K562 (cell line): ENCODE results near the gene ITGB2. TPM values are rescaled to one million over a fixed set of nuclear protein-coding genes. Genes with fewer than 3 reads are reported as not detected.

Experiments used
- ATAC-seq: fragments of 200-7000 bp; cut with Tn5 transposase; 3 replicates; pipeline ENCODE4 v1.9.1; 2020; ENCODE audit warnings: moderate library complexity
- BruUV-seq: library from RNA; stranded (reverse); fragments of 400-500 nt; replicated peaks from 2 replicates; lab custom pipeline; 2021; lab: Mats Ljungman, UMichigan
- CTCF ChIA-PET: fragments of 300-600 bp; formaldehyde crosslinking; extraction: SDS; loops from one replicate; lab custom pipeline; 2021; ENCODE audit warnings: low intra/inter-chr PET ratio; lab: Yijun Ruan, JAX
- POLR2A ChIA-PET: fragments of 300-600, 350-650 bp; sonication (Branson Sonifier 250); formaldehyde crosslinking; extraction: SDS; loops from one replicate; lab custom pipeline; 2021; ENCODE audit warnings: antibody characterized with exemption, inconsistent platforms; lab: Yijun Ruan, JAX
- DNase-seq, 4 experiments: peaks; one replicate each; pipeline versions ENCODE4 v3.0.0 to v3.0.0-alpha.2; 2011 to 2018; ENCODE audit warnings: low spot score in 3 of 4, mixed read lengths in 3 of 4; ENCODE audit errors: extremely low read depth in 1 of 4
- FAIRE-seq: peaks from 2 replicates; lab custom pipeline; 2011; peaks lifted over from hg19 to GRCh38; lab: Jason Lieb, UNC
- H2AFZ ChIP-seq: 2 replicates; pipeline ENCODE4 v1.6.0; 2011; ENCODE audit warnings: low read depth, low read length, control low read depth, inconsistent platforms
- H3K27ac ChIP-seq: fragments of 200-600 bp; 3 replicates; pipeline ENCODE4 v1.8.0; 2011; ENCODE audit warnings: low read depth, mild to moderate bottlenecking, control low read depth, inconsistent platforms, low read length, moderate library complexity, mixed read lengths; ENCODE audit errors: extremely low read depth
- H3K27me3 ChIP-seq, 2 experiments: fragments of 300-600 bp in 1 of 2; 2 replicates in 1 of 2; 3 replicates in 1 of 2; pipeline versions ENCODE4 v1.6.0 to v1.8.0; 2011; ENCODE audit warnings: inconsistent platforms in 2 of 2, low read length in 2 of 2, mild to moderate bottlenecking in 1 of 2, mixed read lengths in 1 of 2, moderate library complexity in 1 of 2; ENCODE audit not compliant: control insufficient read depth in 2 of 2, insufficient read depth in 2 of 2
- H3K36me3 ChIP-seq: fragments of 300-600 bp; 3 replicates; pipeline ENCODE4 v1.8.0; 2011; ENCODE audit warnings: mild to moderate bottlenecking, low read length, inconsistent platforms; ENCODE audit not compliant: control insufficient read depth, insufficient read depth
- H3K4me1 ChIP-seq, 2 experiments: fragments of 200-600 bp in 1 of 2; replicated peaks in 1 of 2; 2 replicates in 1 of 2; 3 replicates in 1 of 2; pipeline versions ENCODE4 v1.5.1 to v1.8.0; 2011; ENCODE audit warnings: inconsistent platforms in 2 of 2, low read length in 2 of 2, mild to moderate bottlenecking in 1 of 2, mixed read lengths in 1 of 2, moderate library complexity in 1 of 2; ENCODE audit not compliant: control insufficient read depth in 2 of 2, insufficient read depth in 2 of 2
- H3K4me2 ChIP-seq: 2 replicates; pipeline ENCODE4 v1.6.1; 2011; ENCODE audit warnings: low read length, control low read depth, inconsistent platforms, mixed read lengths; ENCODE audit not compliant: insufficient read depth
- H3K4me3 ChIP-seq: fragments of 200-600 bp; sonication (generic), shearing (Covaris generic); 2 replicates; pipeline ENCODE4 v1.5.1; 2016; ENCODE audit warnings: control low read depth, inconsistent platforms
- H3K79me2 ChIP-seq: fragments of 200-600 bp; 3 replicates; pipeline ENCODE4 v1.8.0; 2011; ENCODE audit warnings: low read length, inconsistent platforms; ENCODE audit not compliant: control insufficient read depth, insufficient read depth
- H3K9ac ChIP-seq, 2 experiments: 2 replicates each; pipeline versions ENCODE4 v1.6.0 to v1.6.1; 2011; ENCODE audit warnings: low read depth in 2 of 2, low read length in 2 of 2, control low read depth in 1 of 2, inconsistent platforms in 1 of 2, mild to moderate bottlenecking in 1 of 2, mixed read lengths in 1 of 2; ENCODE audit not compliant: insufficient read depth in 1 of 2
- H3K9me1 ChIP-seq: one replicate; pipeline ENCODE4 v1.6.0; 2011; ENCODE audit warnings: inconsistent platforms, mild to moderate bottlenecking, low read length, moderate library complexity; ENCODE audit not compliant: control insufficient read depth, insufficient read depth
- H3K9me3 ChIP-seq: replicated peaks from 2 replicates; pipeline ENCODE4 v1.5.1; 2011; ENCODE audit warnings: low read depth, low read length, inconsistent platforms; ENCODE audit not compliant: control insufficient read depth, insufficient read depth
- H4K20me1 ChIP-seq: replicated peaks from 2 replicates; pipeline ENCODE4 v1.6.1; 2011; ENCODE audit warnings: low read length, inconsistent platforms, mixed read lengths; ENCODE audit not compliant: control insufficient read depth, insufficient read depth
- PREB ChIP-seq: sonication (generic); formaldehyde crosslinking; IDR thresholded peaks from 2 replicates; pipeline ENCODE4 v1.8.1; 2023; ENCODE audit warnings: mild to moderate bottlenecking, missing genetic modification reagents
- RBFOX2 ChIP-seq: fragments of 200-400 bp; formaldehyde crosslinking; IDR thresholded peaks from 2 replicates; pipeline ENCODE4 v1.6.1; 2017; ENCODE audit warnings: low read depth, mild to moderate bottlenecking, low read length, moderate library complexity
- WGBS: fragments of 100-300 bp; shearing (Covaris generic); methylation state at CpG from one replicate; pipeline ENCODE4 v1.1.6; 2016; ENCODE audit warnings: low coverage, mixed read lengths; ENCODE audit not compliant: insufficient coverage; ENCODE audit errors: missing lambda C conversion rate; 5-methylcytosine and 5-hydroxymethylcytosine counted together
- in situ Hi-C: fragments of 300-500 bp; cut with MboI; formaldehyde crosslinking; loops from 4 replicates; pipeline ENCODE4 v1.15.0; 2018; ENCODE audit warnings: inconsistent platforms, mixed read lengths
- intact Hi-C: fragments of 100-400 bp; cut with micrococcal nuclease; formaldehyde crosslinking; loops from 2 replicates; pipeline ENCODE4 v1.14.2; 2022
- polyA plus RNA-seq, 8 experiments: library from polyadenylated mRNA; depleted of rRNA in 4 of 8; stranded (reverse) in 5 of 8; unstranded in 3 of 8; fragments of >200 nt; fragmentation: Nextera tagmentation in 2 of 8; fragmentation: Illumina TruSeq in 1 of 8; extraction: Ambion mirVana in 2 of 8; extraction: Trizol in 1 of 8; gene quantifications; 2 replicates each; pipeline versions ENCODE4 v1.2.1 to v1.2.3, GENCODE V29; 2011 to 2014; ENCODE audit warnings: inconsistent platforms in 1 of 8, missing spikeins in 1 of 8
- total RNA-seq, 7 experiments: library from RNA; depleted of rRNA in 6 of 7; stranded (reverse); fragments of >200 nt in 6 of 7; fragmentation: Illumina TruSeq in 2 of 7; extraction: Trizol in 2 of 7; gene quantifications; 2 replicates each; pipeline versions ENCODE4 v1.2.1 to v1.2.3, GENCODE V29; 2011 to 2021; ENCODE audit warnings: low replicate concordance in 1 of 7

The ITGB2 gene
- total and polyA plus RNA-seq, 9 of the 15 experiments (the other 6 are each of a cell fraction or from before 2014, with no cell fraction given) = 0.07 to 1.3 (median 0.51) TPM; not detected in 2

- H3K4me3 ChIP-seq = no peak overlapping the region
- WGBS = 92% methylated on average over 35 of the region's 35 CpGs
- no peak for DNase-seq
- H3K36me3 ChIP-seq = peaks cover 93% of the 10 kb centered on the region; the same call in 2 of the 3 replicates
- no peaks in the 10 kb centered on the region for H3K27me3 ChIP-seq
- peaks cover 59% of the 10 kb centered on the region for H3K79me2 ChIP-seq
- in situ Hi-C loops (loop anchor here (10.0 to 25.0 kb wide), 2 partner anchors 488 to 881 kb away; no protein-coding TSS in a partner anchor), intact Hi-C loops (no loop called here)
- ChIA-PET POLR2A (interaction anchor here (1.2 to 1.3 kb wide), 2 partner anchors 9 to 62 kb away, joined by 3 read pairs; no protein-coding TSS in a partner anchor), CTCF (no interaction called here)
- H3K9me3 ChIP-seq = no peaks in the 10 kb centered on the region
- TF ChIP-seq RBFOX2 (peak; percentile 35; the same call in 1 of the 2 replicates), PREB (CRISPR knock-in tag) (no peak)
- H3K9ac ChIP-seq = peak overlapping the region in 1 of 2 experiments; percentile 39; a peak in 1 of 4 replicates
- no peaks in the 10 kb centered on the region for H3K9me1 ChIP-seq
- no peak overlapping the region for H3K4me2 ChIP-seq
- FAIRE-seq = no peak
- no peak overlapping the region for H2AFZ ChIP-seq
- ATAC-seq = no peak
- H4K20me1 ChIP-seq = peaks cover 31% of the 10 kb centered on the region
- H3K4me1 ChIP-seq = peaks cover 0 to 45% of the 10 kb centered on the region in 2 experiments; a peak in 2 of 5 replicates
- no TSS peak for BruUV-seq
- no peak overlapping the region for H3K27ac ChIP-seq
Measured at GRCh38 chr21:44956356-44957046, 35.8 kb upstream of the ITGB2 start.
